GM06990 (cell line): ENCODE results near the gene GIMD1.

ENCODE experiments used
- DNase-seq: peaks from one replicate; pipeline ENCODE4 v3.0.0-alpha.2; 2011; ENCODE audit not compliant: insufficient read length; ENCODE audit errors: extremely low read depth
- H3K27me3 ChIP-seq: replicated peaks from 2 replicates; pipeline ENCODE4 v1.6.0; 2011; ENCODE audit warnings: low read length; ENCODE audit not compliant: control insufficient read depth, insufficient read depth
- H3K36me3 ChIP-seq: 2 replicates; pipeline ENCODE4 v1.5.1; 2011; ENCODE audit warnings: low read length; ENCODE audit not compliant: control insufficient read depth, insufficient read depth
- H3K4me3 ChIP-seq: replicated peaks from 2 replicates; pipeline ENCODE4 v1.5.1; 2011; ENCODE audit warnings: low read depth, mild to moderate bottlenecking, control low read depth, low read length
- TF ChIP-seq, protein P1 (sequence below): IDR thresholded peaks from 2 replicates; pipeline ENCODE4 v1.5.1; 2011; ENCODE audit warnings: low read length, control low read depth, mild to moderate bottlenecking, inconsistent platforms; ENCODE audit not compliant: insufficient read depth, poor library complexity, severe bottlenecking

The GIMD1 gene

DNA sequence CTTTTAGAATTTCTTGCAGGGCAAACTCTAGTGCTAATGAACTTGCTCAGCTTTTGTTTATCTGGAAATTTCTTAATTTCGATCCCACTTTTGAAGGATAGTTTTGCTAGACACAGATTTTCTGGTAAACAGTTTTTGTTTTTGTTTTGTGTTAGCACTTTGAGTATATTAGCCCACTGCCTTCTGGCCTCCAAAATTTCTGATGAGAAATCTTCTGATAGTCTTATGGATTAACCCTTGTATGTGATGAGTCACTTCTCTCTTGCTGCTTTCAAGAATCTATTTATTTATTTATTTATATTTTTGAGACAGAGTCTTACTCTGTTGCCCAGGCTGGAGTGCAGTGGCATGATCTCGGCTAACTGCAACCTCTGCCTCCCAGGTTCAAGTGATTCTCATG, 27.0 kb upstream of the GIMD1 start:
- no peak for DNase-seq
- no peak overlapping the region for H3K4me3 ChIP-seq
- no peaks in the 10 kb centered on the region for H3K27me3 ChIP-seq
- H3K36me3 ChIP-seq, result no peaks in the 10 kb centered on the region
- TF ChIP-seq, protein P1, sequence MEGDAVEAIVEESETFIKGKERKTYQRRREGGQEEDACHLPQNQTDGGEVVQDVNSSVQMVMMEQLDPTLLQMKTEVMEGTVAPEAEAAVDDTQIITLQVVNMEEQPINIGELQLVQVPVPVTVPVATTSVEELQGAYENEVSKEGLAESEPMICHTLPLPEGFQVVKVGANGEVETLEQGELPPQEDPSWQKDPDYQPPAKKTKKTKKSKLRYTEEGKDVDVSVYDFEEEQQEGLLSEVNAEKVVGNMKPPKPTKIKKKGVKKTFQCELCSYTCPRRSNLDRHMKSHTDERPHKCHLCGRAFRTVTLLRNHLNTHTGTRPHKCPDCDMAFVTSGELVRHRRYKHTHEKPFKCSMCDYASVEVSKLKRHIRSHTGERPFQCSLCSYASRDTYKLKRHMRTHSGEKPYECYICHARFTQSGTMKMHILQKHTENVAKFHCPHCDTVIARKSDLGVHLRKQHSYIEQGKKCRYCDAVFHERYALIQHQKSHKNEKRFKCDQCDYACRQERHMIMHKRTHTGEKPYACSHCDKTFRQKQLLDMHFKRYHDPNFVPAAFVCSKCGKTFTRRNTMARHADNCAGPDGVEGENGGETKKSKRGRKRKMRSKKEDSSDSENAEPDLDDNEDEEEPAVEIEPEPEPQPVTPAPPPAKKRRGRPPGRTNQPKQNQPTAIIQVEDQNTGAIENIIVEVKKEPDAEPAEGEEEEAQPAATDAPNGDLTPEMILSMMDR, result no peak

DNA sequence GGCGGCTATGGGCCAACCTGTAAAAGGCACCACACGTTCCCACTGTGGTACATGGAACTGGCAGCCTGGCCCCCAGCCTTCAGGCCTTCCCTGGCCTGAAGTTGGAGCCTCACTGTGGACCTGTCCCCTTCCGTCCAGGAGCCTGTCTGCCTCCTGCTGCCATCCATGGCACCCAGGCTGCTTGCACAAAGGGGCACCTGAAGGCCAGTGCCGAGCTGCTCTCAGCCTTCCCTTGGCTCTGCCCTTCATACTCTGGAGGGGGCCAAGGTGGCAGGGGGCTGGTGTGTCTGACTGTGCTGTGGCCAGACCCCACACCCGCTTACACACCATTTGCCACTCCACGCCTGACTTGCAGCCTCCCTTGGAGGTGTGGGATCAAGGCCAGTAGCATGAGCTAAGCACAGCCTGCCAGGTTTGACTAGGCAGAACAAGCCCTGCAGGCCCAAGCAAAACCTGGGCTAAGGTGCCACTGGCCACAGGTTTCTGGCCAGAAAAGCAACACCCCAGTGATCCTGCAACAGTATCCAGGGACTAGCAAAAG, 17.3 kb upstream of the GIMD1 start:
- TF ChIP-seq, protein P1, result no peak
- DNase-seq, result no peak

DNA sequence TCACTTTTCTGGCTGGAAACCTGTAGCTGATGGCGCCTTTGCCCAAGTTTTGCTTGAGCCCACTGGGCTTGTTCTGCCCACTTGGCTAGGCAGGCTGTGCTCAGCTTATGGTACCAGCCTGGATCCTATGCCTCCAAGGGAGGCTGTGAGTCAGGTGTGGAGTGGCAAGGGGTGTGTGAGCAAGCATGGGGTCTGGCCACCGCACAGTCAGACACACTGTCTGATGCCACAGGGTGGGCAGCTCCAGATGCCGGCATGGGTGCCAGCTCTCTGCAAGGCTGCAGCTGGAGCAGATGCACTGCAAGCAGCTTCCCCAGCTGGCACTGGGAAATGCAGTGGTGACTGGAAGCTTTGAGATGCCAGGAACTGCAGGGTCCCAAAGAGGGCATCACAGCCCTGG, 16.3 kb upstream of the GIMD1 start:
- no peak for DNase-seq
- H3K27me3 ChIP-seq, result no peaks in the 10 kb centered on the region
- no peak overlapping the region for H3K4me3 ChIP-seq
- TF ChIP-seq, protein P1, result no peak
- H3K36me3 ChIP-seq, result no peaks in the 10 kb centered on the region

More for the DNA sequence above, 17.3 kb upstream of the GIMD1 start:
- Histone ChIP-seq H3K4me3 (no peak overlapping the region), H3K27me3 (no peaks in the 10 kb centered on the region), H3K36me3 (no peaks in the 10 kb centered on the region)

DNA sequence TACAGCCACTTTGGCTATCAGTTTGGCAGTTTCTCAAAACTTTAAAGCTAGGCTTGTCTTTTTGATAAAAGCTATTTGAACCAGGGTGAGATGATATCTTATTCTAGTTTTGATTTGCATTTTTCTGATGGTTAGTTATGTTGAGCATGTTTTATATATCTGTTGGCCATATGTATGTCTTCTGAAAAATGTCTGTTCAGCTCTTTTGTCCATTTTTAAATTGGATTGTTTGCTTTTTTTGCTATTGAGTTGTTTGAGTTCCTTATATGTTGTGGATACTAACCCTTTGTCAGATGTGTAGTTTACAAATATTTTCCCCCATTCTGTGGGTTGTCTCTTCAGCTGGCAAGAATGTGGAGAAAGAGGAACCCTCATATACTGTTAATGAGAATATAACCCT, 11.6 kb upstream of the GIMD1 start:
- Histone ChIP-seq H3K4me3 (no peak overlapping the region), H3K36me3 (no peaks in the 10 kb centered on the region), H3K27me3 (no peaks in the 10 kb centered on the region)
- DNase-seq, result no peak
- TF ChIP-seq, protein P1, result no peak

DNA sequence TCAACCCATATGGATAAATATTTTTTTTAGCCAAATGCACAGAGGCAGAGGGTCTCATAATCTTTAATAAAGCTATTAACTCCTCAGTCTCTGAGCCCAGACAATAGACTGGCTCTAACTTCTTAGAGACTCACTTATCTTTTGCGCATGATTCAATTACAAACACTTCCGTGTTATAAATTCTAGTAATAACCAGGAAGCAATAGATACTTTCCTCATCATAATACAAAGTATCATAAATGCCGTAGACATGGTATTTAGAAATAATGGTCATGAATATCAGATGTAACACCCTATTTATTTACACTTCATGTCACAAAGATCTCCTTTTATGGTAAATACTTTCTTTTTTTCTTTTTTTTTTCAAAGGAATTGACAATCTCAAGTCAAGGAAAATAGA, 4.4 kb upstream of the GIMD1 start:
- TF ChIP-seq, protein P1, result no peak
- no peaks in the 10 kb centered on the region for H3K36me3 ChIP-seq
- H3K27me3 ChIP-seq, result no peaks in the 10 kb centered on the region
- no peak overlapping the region for H3K4me3 ChIP-seq
- no peak for DNase-seq

DNA sequence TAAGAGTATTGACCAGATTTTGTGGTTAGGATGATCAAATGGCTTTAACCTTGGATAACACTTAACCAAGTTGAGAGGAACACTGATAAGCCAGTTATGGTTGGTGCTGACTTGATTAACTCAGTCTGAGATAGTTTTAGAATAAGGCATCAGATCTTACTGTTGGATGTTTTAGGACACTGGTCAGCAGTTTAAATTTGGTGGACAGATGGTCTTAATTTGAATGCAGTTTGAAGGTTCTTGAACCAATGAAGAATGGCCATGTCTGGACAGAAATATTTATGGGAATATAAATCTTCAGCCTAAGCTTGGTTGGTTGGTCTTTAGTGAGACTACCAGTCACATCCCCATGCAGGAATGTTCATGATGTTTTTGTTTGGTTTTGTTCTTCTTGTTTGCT, 2.6 kb upstream of the GIMD1 start:
- no peaks in the 10 kb centered on the region for H3K36me3 ChIP-seq
- no peaks in the 10 kb centered on the region for H3K27me3 ChIP-seq
- no peak for DNase-seq
- TF ChIP-seq, protein P1, result no peak
- H3K4me3 ChIP-seq, result no peak overlapping the region
